NCI-H1694 treated with DMSO at 0.1 percent for 48 hours (cell line): ENCODE results near the gene OPA1.

Experiments
- DNase-seq: peaks from one replicate; lab custom pipeline; 2025; lab: John Stamatoyannopoulos, UW

OPA1 gene

DNA sequence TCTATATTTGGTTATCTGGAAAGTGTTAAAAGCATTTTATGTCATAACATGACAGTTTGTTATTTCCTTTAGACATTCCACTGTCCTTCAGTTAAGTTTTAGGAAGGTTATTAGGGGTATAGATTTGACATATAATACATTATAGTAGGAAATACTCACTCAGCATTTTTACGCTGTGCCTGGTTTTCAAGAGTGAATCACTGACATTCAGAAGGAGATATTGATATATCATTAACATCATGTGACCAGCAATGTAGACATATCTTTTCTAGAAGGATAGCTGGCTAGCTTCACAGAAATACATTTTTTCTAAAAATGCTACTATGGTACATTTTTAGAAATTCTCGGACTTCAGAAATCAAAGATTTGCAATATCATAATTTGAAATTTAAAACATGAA lies 57.6 kb downstream of the OPA1 start:
- DNase-seq, result no peak

DNA sequence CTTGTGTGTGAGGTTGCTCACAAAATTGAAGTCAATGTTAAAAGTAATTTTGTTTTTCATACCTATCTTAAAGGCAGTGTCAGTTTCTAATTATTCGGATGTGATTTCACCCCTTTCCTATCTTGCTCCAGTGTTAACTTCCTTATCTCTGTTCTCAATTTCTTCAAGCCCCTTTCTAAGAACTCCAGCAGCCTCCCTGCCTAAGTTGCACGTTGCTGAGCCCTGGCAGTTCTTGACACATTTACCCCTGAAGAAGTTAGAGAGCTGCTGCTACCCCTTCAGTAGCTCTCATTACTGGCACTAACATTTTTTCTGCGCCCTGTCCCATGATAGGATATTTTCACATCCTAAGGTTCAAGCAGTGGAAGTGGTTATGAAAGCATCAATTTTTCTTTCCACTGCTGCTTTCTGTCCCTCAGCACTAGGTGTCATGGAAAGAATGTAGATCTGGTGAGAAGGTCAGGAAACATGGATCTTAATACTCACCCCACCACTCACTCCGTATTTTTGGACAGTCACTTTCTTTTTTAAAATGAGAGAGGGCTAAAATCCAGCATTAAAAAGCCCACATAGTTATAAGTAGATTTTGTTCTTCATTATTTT lies 62.9 kb downstream of the OPA1 start:
- no peak for DNase-seq

DNA sequence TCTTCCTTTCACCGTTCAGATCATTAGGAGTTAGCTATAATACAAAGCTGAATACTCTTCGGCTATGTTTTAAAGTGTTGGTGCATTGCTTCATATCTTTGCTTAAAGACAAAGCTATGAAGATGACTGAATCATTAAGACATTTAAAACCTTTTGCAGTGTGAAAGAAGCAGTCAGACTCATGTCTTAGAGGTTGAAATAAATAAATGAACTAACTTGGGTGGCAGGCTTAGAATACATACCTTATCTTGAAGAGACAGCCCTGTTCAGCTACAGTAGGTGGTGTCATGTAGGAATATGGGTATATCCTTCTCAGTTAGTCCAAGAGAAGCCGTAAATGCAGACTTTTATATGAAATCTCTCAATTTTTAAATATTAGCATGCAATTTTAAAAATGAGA lies 63.4 kb downstream of the OPA1 start:
- DNase-seq, result no peak

DNA sequence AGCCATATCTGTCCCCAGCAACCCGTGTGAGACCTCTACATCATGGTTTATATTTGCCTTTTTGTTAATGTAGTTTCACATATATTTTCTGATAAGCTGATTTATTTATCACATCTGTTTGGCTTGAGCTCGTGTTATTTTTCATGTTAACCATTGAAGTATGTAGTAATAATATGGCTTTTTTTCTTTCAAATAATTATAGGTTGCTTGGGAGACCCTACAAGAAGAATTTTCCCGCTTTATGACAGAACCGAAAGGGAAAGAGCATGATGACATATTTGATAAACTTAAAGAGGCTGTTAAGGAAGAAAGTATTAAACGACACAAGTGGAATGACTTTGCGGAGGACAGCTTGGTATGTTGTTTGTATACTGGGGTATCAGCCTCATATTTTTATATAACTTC lies 63.9 kb downstream of the OPA1 start:
- no peak for DNase-seq

DNA sequence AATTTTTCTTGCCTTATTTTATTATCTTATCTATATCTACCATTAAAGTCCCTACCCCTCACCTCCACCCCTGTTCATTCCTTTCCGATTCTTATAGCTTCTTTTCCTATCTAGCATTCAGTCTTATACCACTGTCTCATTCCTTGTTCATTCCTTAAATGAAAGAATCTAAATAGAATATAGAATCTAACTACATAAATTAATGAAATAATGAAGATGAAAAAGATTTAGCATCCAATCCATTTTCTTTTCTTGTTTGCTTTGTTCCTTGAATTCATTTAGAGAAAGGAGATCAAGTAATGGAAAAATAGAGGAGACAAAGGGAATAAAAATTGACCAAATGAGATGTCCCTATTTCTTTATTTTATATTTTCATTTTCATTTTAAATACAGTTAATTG lies 67.2 kb downstream of the OPA1 start:
- DNase-seq, result no peak

DNA sequence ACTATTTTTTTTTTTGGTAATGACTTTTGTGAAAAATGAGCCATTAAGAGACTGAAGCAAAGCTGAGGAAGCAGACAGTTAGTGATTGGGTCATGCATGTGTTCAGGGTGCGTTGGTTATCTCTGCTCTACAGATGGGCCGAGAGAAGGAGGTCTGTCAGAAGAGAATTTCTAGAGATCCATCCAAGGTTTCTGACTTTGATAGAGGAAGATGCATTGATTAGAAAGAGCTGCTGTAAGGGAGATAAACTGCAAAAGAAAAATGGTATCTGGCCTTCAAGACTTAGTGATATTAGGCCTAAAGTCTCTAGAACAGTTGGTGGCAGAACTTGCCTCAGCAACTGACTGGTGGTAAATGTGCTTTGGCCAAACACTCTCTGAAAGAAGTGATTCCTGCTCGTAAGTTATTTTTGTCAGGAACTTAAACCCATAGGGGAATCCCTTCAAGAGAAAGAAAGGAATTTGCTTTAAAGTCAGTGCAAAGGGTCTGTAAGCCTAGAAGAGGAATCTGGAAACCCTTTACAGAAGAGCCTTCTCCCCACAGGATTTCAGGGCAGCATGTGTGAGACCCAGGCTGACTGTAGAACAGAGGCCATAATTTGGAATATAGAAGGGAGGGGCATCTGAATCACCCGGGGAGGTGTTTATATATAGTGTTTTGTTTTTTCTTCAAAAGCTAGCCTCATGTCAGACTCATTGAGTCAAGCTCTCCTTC lies 67.8 kb downstream of the OPA1 start:
- DNase-seq, result no peak

DNA sequence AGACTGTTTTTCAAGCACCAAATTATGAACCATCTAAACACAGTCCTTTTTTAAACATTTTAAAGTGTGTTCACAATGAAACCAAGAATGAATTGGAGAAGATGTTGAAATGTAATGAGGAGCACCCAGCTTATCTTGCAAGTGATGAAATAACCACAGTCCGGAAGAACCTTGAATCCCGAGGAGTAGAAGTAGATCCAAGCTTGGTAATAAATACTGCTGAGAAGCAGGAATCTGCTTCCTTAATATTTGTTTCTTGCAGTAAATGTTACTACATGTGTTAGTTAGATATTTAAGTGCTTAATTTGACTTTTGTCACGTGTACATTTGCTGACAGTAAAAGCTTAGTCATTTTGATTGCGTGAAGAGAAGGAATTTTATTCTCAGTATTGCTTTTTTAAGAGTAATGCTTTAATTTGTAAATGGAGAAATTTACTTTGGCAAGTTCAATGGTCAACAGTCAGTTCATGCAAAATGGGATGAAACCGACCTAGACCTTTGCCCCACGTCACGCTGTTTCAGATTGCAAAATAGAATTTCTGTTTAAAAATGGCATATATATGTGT lies 69.8 kb downstream of the OPA1 start:
- no peak for DNase-seq

DNA sequence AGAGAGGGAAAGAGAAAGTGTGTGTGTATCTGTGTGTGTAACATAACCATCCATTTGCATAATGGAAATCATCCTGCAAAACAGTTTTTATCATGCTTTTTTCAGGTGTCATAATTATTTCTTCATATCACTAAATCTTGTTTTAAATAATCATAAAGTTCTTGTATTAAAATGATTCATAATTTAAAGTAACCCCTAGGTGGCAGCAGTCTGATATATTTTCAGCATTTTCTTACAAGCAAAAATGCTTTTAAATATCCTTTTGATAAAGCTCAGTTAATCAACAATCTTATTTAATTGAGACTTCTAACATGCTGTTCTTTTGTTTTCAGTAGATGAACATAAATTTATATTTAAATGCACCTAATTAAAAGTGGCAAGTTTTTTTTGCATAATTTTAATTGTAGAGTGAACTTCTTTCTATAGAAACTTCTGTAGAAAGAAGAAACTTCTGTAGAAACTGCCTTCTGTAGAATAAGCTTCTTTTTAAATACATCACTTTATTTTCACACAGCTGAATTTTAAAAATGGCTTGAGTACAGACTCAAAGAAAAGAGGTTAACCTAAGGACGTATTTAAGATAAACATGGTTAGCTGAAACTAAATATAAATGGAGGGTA lies 72.5 kb downstream of the OPA1 start:
- DNase-seq, result peak; percentile 25

DNA sequence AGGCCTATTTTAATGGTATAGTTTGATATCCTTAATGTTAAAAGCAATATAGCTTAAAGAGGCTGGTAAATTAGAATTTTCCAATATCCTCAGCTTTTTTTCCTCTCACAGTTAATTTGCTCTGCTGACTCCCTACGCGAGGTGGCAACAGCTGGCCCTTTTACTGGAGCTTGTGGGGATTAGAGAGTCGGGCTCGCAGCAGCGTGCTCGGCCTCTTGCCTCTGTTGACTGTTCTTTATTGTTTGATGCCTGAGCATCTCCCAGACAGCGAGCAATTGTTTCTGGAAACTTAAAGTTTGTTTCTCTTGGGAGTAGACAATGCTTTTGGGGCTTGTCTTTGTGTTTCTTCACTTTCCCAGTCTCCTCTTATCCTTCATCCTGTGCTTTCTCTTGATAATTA lies 80.8 kb downstream of the OPA1 start:
- DNase-seq, result no peak

DNA sequence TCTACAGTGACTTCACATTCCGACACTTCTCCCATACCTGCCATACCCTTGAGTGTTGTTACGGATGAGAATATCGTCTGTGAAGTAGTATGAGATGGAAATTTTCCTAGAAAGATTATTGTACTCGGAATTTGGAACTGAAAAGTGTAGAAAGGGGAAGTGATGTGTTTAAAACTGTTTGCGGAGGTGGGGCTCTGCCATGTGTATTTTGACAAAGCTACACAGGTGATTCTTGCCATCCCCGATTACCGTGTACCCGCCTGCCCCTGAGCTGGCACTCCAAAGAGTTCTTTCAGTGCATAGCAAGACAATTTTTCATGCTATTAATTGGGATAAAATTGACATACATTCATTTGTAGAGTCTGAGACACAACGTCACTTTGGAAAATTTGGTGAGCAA lies 81.7 kb downstream of the OPA1 start:
- DNase-seq, result no peak

DNA sequence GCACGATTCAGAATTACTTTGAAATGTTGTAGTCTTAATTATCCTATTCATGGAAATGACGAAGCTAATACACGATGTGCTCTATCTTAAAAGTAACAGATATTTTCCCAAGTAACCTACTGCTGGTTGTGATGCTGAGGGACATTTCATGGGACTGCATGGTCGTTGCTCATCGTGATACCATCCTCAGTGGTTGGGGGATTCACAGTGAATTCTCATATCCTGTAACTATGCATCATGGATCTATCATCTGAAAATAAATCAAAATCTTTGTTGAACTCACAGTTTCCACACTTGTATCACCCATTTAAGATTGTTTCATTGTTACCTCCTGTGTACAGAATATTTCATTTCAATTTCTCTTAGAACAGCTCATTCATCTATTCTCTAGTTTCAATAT lies 84.7 kb downstream of the OPA1 start:
- no peak for DNase-seq

DNA sequence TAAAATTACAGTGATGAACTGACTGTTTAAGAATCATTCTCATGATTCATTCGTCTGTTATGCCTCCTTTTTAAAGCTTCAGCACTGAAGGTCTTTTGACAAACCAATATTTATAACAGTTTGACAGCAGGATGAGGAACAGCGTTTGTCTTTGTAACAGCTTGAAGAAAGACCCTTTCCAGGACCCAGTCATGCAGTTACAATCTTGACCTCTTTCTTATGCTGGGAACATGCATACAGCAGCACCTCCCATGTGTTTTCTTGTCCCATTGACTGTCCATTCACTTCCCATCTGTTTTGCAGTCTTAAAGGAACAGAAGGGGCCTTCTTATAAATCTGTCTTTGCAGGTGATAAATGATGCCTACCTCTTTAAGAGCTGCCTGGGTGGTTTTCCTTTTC lies 87.2 kb downstream of the OPA1 start:
- DNase-seq, result no peak

DNA sequence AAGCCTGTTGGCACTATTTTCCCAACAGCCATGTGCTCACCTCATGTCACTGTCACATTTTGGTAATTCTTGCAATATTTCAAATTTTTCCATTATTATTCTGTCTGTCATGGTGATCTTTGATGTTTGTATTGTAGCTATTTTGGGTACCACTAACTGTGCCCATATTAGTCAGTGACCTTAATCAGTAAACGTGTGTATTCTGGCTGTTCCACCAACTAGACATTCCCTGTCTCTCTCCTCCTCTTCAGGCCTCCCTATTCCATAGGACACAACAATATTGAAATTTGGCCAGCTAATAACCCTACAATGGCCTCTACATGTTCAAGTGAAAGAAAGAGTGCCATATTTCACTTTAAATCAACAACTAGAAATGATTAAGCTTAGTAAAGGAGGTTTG lies 88.6 kb downstream of the OPA1 start:
- no peak for DNase-seq

DNA sequence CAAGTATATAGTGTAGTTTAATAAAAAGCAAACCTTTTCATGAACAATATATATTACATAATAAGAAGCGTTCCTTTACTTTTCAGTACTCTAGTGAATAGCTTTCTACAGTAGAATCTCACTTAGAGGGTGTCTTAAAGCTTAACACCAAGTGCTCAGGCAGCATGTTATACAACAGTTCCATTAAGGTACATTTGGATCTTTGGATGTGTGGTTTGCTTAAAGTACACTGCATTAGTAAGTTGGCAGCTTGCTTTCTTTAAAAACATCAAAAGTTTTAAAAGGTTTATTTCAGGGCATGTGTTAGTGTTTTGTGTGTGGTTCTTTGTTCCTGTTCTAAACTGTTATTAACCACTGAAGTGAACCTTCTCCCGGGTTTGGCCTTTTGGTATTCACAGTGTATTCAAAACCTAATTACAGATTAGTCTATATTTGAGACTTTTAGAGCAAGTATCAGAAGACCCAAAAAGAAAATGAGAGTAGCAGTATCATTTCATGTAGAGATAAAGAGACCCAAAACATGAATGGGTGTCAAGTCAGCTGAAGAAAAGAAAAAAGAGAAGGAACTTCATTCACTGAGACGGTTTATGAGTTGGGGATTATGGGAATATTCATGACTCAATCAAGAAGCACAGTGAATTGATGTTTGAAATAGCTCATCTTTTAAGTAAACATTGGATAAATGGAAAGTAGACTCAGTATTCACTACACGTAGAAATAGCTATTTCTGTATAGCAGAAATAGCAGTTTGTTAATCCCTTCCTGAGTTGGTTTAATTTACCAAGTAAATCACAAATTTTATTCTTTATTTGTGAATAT lies 93.9 kb downstream of the OPA1 start:
- DNase-seq, result no peak

DNA sequence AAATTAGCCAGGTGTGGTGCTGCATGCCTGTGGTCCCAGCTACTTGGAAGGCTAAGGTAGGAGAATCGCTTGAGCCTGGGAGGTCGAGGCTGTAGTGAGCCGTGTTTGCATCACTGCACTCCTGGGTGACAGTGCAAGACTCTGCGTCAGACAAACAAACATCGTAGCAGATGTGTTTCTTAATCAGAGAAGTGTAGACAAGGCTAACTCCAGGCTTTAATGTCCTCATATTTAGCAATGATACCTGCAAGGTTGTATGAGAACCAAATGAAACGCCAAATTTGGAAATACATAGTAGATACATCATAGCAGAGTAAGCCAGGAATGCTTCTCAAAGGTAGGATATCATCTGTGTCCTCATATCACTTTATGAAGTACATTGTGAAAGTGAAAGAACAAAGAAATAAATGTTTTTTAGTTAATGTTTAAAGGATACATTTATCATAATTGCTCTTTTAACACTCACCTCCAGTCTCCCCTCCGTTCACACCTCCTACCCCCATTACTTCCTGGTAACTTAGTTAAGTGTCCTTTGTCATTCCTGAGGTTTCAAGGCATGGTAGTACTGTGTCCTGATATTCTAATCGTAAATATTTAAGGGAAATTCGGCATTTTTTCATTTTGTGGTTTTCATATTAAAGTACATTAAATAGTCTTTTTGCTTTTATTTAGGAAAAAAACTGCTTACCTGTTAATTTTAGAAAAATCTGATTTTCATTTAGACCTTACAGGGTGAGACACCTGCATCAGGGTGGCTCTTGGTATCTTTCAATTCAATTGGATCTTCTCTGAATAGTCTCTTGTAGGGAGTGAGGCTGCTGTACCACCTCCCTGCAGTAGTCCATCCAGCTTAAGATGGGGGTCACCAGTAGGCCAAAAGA lies 96.1 kb downstream of the OPA1 start:
- DNase-seq, result no peak

DNA sequence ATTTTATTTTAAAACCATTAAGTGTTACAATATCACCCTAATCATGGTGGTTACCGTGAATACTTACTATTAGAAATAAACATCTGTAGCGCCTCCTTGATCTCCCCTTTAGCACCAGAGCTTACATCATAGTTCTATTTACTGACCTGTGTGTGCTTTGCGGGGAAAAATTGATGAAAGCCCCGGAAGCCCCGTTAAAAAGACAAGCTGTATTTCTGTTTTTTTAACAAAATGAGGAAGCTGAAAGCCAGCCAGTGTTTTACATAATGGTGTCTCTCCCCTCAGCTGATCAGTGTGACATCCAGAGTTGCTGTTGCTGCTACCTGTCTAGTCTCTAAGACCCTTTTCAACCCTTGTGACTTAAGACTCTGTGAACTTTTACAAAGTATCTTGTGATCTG lies 100.8 kb downstream of the OPA1 start:
- DNase-seq, result no peak

DNA sequence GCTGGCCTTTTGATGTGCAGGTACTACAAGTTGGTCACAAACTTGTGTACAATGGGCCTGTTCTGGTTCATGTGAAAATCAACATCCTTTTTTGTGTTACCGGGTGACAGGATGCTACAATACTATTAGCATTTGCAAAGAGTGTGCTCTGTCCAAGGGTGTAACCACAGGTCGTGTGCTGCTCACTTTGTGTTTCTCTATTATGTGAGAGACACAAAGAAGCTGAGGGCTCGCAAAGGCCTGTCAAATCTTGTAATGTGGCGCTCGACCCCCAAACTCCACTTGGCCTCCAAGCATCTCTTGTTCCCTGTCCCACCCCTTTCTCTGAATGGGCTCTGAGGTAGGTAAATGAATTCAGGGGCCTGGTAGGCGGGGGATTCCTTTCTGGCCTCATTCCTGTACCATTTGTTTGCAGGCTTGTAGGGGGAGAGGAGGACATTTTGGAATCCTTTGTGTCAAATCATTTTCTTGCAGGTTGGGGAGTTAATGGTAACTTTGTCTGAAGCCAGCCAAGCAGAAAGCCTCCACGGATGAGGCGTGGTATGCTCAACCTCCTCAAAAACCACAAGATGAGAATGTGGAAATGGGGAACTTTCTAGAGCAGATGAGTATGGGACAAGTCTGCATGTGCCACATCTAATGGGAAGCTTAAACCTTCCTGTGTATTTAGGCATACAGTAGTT lies 109.1 kb downstream of the OPA1 start:
- no peak for DNase-seq

DNA sequence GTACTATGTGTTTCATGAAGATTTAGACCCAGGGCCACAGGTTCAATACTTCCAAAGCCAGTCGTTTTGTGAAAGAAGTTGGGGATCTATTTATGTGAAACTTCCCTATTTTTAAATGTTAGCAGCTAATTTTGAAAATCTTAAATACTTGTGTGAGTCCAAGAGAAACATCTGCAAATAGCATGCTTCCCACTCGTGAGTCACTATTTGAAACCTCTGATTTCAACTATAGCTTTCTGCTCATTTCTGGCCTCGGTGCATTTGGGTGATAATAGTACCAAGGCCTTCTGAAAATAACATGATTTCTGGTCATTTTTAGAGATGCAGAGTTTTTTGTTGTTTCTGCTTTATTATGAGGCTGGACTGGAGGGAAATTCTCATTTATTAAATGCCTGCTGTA lies 110.0 kb downstream of the OPA1 start:
- DNase-seq, result no peak

DNA sequence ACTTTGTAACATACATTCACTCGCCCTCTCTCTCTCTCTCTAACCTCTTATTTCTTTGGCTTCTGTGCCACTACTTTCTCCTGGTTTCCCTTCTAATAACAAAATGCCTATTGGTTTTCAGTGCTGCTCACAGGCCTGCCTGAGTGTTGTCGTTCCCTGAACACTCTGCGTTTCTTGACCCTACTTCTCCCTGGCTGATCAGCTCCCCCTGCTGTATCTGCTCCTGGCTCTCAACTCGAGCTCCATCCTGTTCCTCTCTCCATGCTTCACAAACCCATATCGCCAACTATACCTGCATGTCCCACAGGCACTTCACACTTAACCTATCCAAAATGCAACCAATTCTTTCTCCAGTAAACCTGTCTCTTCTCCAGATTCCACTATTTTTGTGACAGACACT lies 111.4 kb downstream of the OPA1 start:
- no peak for DNase-seq

DNA sequence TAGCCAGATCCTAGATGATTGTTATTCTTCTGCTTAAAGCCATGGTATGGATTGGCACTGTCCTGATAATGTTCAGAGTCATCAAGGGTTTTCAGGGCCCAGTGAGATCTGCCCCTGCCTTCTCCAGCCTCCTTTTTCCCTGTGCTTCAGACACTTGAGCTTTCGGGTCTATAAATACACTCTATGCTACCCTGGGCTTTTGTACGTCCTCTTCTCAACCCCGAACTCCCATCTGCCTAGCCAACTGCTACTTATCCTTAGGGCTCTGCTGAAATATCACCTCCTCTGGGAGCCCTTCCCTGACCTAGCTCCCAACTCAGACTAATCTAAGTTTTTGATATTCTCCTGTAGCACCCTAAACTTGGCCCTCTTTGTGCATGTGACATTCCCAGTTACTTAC lies 115.3 kb downstream of the OPA1 start:
- DNase-seq, result no peak
